GM12874 (cell line): ENCODE results near the gene STK38.

Source experiments
- CTCF ChIP-seq: IDR thresholded peaks from 2 replicates; pipeline ENCODE4 v1.5.1; 2011; ENCODE audit warnings: low read depth, mild to moderate bottlenecking, control low read depth, low read length, moderate library complexity; ENCODE audit not compliant: insufficient read depth

The STK38 gene

GRCh38 chr6:36460916-36461315 is 86.4 kb downstream of the STK38 start:
- TF ChIP-seq CTCF: no peak

- no peak for TF ChIP-seq CTCF
Observed at GRCh38 chr6:36459501-36459900, 87.8 kb downstream of the STK38 start.

GRCh38 chr6:36455486-36456027 is 91.7 kb downstream of the STK38 start:
- no peak for TF ChIP-seq CTCF

- no peak for TF ChIP-seq CTCF
Observed at GRCh38 chr6:36445621-36446020, 101.7 kb downstream of the STK38 start.

GRCh38 chr6:36444470-36444869 is 102.8 kb downstream of the STK38 start:
- no peak for TF ChIP-seq CTCF
